ENCODE results near the gene ATAD5. TPM values are rescaled to one million over a fixed set of nuclear protein-coding genes. Genes with fewer than 3 reads are reported as not detected.

Gene ATAD5
- total and polyA plus RNA-seq, 12 donors, result 0.24 to 4.0 (median 0.59) TPM

DNA sequence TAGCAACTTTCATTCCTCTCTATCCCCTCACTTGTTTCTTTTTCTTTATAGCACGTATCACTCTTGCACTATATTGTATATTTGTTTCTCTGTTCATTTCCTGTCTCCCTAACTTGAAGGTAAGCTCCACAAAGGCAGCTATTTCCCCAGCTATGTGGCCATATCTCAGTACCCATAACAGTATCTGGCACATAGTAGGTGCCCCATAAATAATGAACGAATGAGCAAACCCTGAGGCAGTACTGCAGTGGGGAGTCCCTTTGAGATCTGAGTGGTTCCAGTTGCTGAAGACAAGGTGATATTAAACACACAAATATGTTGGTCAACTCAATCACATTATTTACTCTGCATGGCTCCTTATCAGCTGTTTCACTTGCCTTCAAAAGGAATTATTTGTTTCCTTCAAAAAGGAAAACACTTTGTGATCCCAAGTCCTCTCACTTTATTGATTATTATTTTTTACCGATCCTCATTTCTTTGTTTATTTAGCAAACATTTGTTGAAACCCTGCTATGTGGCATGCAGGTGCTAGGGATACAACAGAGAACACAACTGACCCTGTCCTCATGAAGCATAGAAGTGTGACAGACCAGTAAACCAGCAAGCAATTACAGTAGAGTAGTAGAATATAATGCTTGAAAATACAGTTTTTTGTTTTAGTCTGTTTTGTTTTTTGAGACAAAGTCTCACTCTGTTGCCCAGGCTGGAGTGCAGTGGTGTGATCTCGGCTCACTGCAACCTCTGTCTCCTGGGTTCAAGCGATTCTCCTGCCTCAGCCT is 84.3 kb downstream of the ATAD5 start:
- WGBS, 4 donors, result 70 to 75% (median 73%) methylated on average over 5 of the region's 5 CpGs
- intact Hi-C loops (cut with DNase I), result no loop called here
- DNase-seq, result no peak

DNA sequence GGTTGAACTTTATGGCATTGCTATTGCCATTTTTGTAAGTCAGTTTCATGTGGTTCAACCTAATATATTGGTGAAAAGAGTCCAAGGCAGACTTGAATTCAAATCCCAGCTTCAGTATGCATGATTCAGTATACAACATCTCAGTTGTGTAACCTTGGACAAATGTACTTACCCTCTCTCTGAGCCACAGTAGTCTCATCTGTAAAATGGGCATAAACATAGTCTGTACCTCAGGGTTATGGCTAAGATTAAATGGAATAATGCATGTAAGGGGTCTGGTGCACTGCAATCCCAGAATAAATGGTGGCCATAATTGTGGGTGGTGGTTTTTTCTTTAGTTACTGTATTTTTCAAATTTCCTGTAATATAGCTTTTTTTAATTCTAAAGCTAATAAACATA is 85.3 kb downstream of the ATAD5 start:
- Histone ChIP-seq H3K27ac (no peak overlapping the region), H3K4me1 (replicated peaks in 1 of 2) (peaks cover 8 to 9% of the 10 kb centered on the region in 2 donors), H3K36me3 (replicated peaks in 1 of 2) (no peaks in the 10 kb centered on the region), H3K9me3 (replicated peaks in 1 of 3) (no peaks in the 10 kb centered on the region), H3K4me3 (no peak overlapping the region), H3K27me3 (no peaks in the 10 kb centered on the region)
- intact Hi-C loops (cut with DNase I), result no loop called here
- no peak for TF ChIP-seq CTCF (IDR thresholded peaks at IDR 0.05)
- TF ChIP-seq POLR2A (IDR thresholded peaks at IDR 0.05), result no peak
- DNase-seq, result no peak

More for the DNA sequence above, 84.3 kb downstream of the ATAD5 start:
- no peaks in the 10 kb centered on the region for H3K9me3 ChIP-seq (replicated peaks in 1 of 3)
- no peak overlapping the region for H3K27ac ChIP-seq
- TF ChIP-seq CTCF (IDR thresholded peaks at IDR 0.05), result no peak
- no peak for TF ChIP-seq POLR2A (IDR thresholded peaks at IDR 0.05)
- H3K27me3 ChIP-seq, result no peaks in the 10 kb centered on the region
- H3K4me1 ChIP-seq (replicated peaks in 1 of 2), result no peaks in the 10 kb centered on the region
- no peak overlapping the region for H3K4me3 ChIP-seq
- no peaks in the 10 kb centered on the region for H3K36me3 ChIP-seq (replicated peaks in 1 of 2)

DNA sequence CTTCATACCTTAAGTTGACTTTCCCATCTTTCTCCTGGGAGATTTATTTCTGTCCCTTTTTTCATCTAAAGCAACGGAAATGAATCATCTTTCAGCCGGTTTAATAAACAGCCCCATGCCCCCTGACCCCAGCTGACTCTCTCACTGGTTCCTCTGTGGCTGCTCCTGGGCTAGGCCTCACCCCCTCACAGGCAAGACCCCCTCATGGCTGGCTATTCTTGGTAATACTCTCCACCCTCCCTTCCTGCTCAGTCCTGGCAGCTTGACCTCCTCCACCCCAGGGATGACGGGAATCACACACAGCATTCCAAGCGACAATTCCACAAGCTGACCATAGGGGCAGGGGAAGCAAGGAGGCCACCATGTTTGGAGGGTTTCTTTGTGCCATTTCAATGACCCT is 88.5 kb downstream of the ATAD5 start:
- 54 to 62% (median 60%) methylated on average over 4 of the region's 4 CpGs for WGBS, 4 donors
- Histone ChIP-seq H3K4me3 (no peak overlapping the region), H3K27ac (no peak overlapping the region), H3K27me3 (peaks cover 8% of the 10 kb centered on the region), H3K4me1 (replicated peaks in 1 of 2) (peaks cover 9 to 18% of the 10 kb centered on the region in 2 donors), H3K9me3 (replicated peaks in 1 of 3) (no peaks in the 10 kb centered on the region), H3K36me3 (replicated peaks in 1 of 2) (no peaks in the 10 kb centered on the region)
- no peak for TF ChIP-seq CTCF (IDR thresholded peaks at IDR 0.05)
- intact Hi-C loops (cut with DNase I), result no loop called here
- DNase-seq, result no peak

GRCh38 chr17:30920683-30921543 is 89.1 kb downstream of the ATAD5 start:
- peak overlapping the region in 1 of 5 donors; percentile 85 for H3K27ac ChIP-seq
- no peak for TF ChIP-seq CTCF (IDR thresholded peaks at IDR 0.05)
- TF ChIP-seq POLR2A (IDR thresholded peaks at IDR 0.05), result no peak
- no peaks in the 10 kb centered on the region for H3K9me3 ChIP-seq (replicated peaks in 1 of 3)
- H3K4me1 ChIP-seq (replicated peaks in 1 of 2), result peaks cover 9 to 18% of the 10 kb centered on the region in 2 donors
- no peak for DNase-seq
- no peaks in the 10 kb centered on the region for H3K36me3 ChIP-seq (replicated peaks in 1 of 2)
- WGBS, 4 donors, result 80 to 85% (median 82%) methylated on average over 11 of the region's 11 CpGs
- peak overlapping the region in 1 of 4 donors; percentile 65 for H3K4me3 ChIP-seq
- peaks cover 10% of the 10 kb centered on the region for H3K27me3 ChIP-seq
- intact Hi-C loops (cut with DNase I), result no loop called here

Data from adrenal gland (tissue), 12 donors.